Astrocyte of the spinal cord (primary cell): ENCODE measurements around the gene MMAB.

Experiments
- DNase-seq: peaks from one replicate; pipeline ENCODE4 v3.0.0; 2011; ENCODE audit warnings: low read depth, low spot score
- H3K4me3 ChIP-seq: 2 replicates; pipeline ENCODE4 v1.5.1; 2011; ENCODE audit warnings: low read depth, mild to moderate bottlenecking, low read length, moderate library complexity
- CTCF ChIP-seq: IDR thresholded peaks from 2 replicates; pipeline ENCODE4 v1.5.1; 2012; ENCODE audit warnings: low read depth, mild to moderate bottlenecking, low read length, inconsistent platforms
- in situ Hi-C: cut with HindIII; loops from 2 replicates; pipeline ENCODE4 v1.10.0; 2017; ENCODE audit warnings: low sequenced_read_pairs

The MMAB gene

DNA sequence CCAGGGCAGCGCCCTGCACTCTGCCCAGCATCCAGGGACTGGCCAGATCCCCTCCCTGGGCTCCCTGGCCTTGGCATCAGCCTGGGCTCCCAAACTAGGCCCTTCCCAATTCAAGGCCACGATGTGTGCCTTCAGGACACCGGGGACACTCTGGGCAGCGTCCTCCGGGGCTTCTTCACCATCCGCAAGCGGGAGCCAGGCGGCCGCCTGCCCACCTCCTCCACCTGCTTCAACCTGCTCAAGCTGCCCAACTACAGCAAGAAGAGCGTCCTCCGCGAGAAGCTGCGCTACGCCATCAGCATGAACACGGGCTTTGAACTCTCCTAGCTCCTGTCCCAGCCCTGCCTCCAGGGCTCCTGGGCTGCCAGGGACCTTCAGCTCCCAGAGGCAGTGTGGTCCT, 38.8 kb downstream of the MMAB start:
- DNase-seq: no peak
- no peak for TF ChIP-seq CTCF
- no peak overlapping the region for H3K4me3 ChIP-seq
- in situ Hi-C loops: no loop called here

GRCh38 chr12:109533487-109533740, 39.9 kb downstream of the MMAB start:
- TF ChIP-seq CTCF: no peak
- no peak for DNase-seq
- in situ Hi-C loops: no loop called here
- H3K4me3 ChIP-seq: no peak overlapping the region

DNA sequence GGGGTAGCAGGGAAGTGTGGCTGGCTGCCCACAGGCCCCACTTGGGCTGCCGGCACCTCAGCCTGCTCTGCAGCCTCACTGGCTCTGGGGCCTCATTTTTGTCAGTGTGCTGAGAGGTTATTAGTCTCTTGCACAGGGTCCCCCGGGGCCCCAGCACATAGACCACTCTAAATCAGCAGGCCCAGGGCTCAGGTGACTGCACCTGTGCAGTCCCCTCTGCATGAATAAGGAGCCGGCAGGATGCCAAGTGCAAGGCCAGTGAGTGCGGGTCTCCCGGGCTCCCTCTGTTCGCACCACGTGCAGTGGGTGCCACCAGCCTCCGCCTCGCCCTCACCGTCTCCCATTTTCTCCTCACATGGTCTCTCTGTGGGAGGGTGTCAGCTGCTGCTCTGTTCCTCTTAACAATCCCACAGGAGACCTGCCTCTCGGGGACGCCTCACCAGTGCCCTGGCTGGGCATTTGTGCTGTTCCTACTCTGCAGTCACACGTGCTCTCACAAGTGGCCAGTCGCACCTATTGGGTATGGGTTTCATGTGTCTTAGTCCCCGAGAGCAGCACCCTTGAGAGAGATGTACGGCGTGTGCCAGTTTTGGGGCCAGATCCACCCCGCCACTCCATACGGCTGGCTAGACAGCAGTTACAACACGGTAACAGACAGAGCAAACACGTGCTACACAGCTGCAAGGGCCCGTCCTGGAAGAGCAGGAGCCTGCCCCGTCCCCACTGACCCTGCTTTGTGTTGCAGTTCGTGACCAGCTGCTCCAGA, 40.4 kb downstream of the MMAB start:
- DNase-seq: no peak
- TF ChIP-seq CTCF: no peak
- no peak overlapping the region for H3K4me3 ChIP-seq
- in situ Hi-C loops: no loop called here

GRCh38 chr12:109531411-109531810, 41.9 kb downstream of the MMAB start:
- DNase-seq: no peak
- H3K4me3 ChIP-seq: no peak overlapping the region
- no peak for TF ChIP-seq CTCF
- in situ Hi-C loops: no loop called here

GRCh38 chr12:109529691-109530640, 43.3 kb downstream of the MMAB start:
- H3K4me3 ChIP-seq: no peak overlapping the region
- in situ Hi-C loops: no loop called here
- no peak for TF ChIP-seq CTCF
- DNase-seq: no peak

GRCh38 chr12:109527489-109528123, 45.7 kb downstream of the MMAB start:
- no peak for TF ChIP-seq CTCF
- DNase-seq: no peak
- in situ Hi-C loops: no loop called here
- no peak overlapping the region for H3K4me3 ChIP-seq
